Measurements from ENCODE around the gene PLCB4. TPM values are rescaled to one million over a fixed set of nuclear protein-coding genes. Genes with fewer than 3 reads are reported as not detected.
A peak's percentile ranks its signal among the peaks of the same experiment; 100 is the strongest.

The PLCB4 gene
- total RNA-seq, 1 donor from 2014 or later: 12.0 TPM

- Histone ChIP-seq H3K4me1 (no peaks in the 10 kb centered on the region), H3K4me3 (no peak overlapping the region), H3K27me3 (no peaks in the 10 kb centered on the region), H3K36me3 (no peaks in the 10 kb centered on the region), H3K27ac (no peak overlapping the region), H3K9me3 (no peaks in the 10 kb centered on the region)
- no peak for DNase-seq (ENCODE audit: extremely low spot score in 2 of 2)
- intact Hi-C loops (cut with DNase I): no loop called here
- no peak for TF ChIP-seq POLR2A (IDR thresholded peaks at IDR 0.05)
- TF ChIP-seq CTCF (IDR thresholded peaks at IDR 0.05): no peak
- TF ChIP-seq POLR2AphosphoS5 (IDR thresholded peaks at IDR 0.05; ENCODE audit: insufficient read depth in 1 of 2, low read depth in 1 of 2): no peak
Observed at GRCh38 chr20:9082741-9083140, 13.9 kb downstream of the PLCB4 start.

- Histone ChIP-seq H3K9me3 (no peaks in the 10 kb centered on the region), H3K4me1 (peaks cover 11% of the 10 kb centered on the region), H3K27me3 (no peaks in the 10 kb centered on the region), H3K36me3 (no peaks in the 10 kb centered on the region), H3K4me3 (no peak overlapping the region), H3K27ac (no peak overlapping the region)
- no peak for DNase-seq (ENCODE audit: extremely low spot score in 2 of 2)
- intact Hi-C loops (cut with DNase I): no loop called here
- TF ChIP-seq CTCF (IDR thresholded peaks at IDR 0.05) (no peak), POLR2A (IDR thresholded peaks at IDR 0.05) (no peak), POLR2AphosphoS5 (IDR thresholded peaks at IDR 0.05; ENCODE audit: insufficient read depth in 1 of 2, low read depth in 1 of 2) (no peak)
Observed at GRCh38 chr20:9087531-9088217, 18.8 kb downstream of the PLCB4 start.

GRCh38 chr20:9088556-9088955 is 19.7 kb downstream of the PLCB4 start:
- no peaks in the 10 kb centered on the region for H3K27me3 ChIP-seq
- TF ChIP-seq POLR2A (IDR thresholded peaks at IDR 0.05) (no peak), POLR2AphosphoS5 (IDR thresholded peaks at IDR 0.05; ENCODE audit: insufficient read depth in 1 of 2, low read depth in 1 of 2) (peak in 1 of 2 donors; percentile 13)
- no peak for DNase-seq (ENCODE audit: extremely low spot score in 2 of 2)
- peaks cover 16% of the 10 kb centered on the region for H3K4me1 ChIP-seq
- H3K9me3 ChIP-seq: no peaks in the 10 kb centered on the region
- H3K4me3 ChIP-seq: no peak overlapping the region
- intact Hi-C loops (cut with DNase I): no loop called here
- no peak overlapping the region for H3K27ac ChIP-seq
- H3K36me3 ChIP-seq: no peaks in the 10 kb centered on the region

- H3K9me3 ChIP-seq: no peaks in the 10 kb centered on the region
- H3K4me3 ChIP-seq: no peak overlapping the region
- TF ChIP-seq CTCF (IDR thresholded peaks at IDR 0.05): no peak
- TF ChIP-seq POLR2A (IDR thresholded peaks at IDR 0.05): no peak
- TF ChIP-seq POLR2AphosphoS5 (IDR thresholded peaks at IDR 0.05; ENCODE audit: insufficient read depth in 1 of 2, low read depth in 1 of 2): no peak
- intact Hi-C loops (cut with DNase I): no loop called here
- no peak for DNase-seq (ENCODE audit: extremely low spot score in 2 of 2)
- no peaks in the 10 kb centered on the region for H3K27me3 ChIP-seq
- H3K36me3 ChIP-seq: no peaks in the 10 kb centered on the region
- H3K4me1 ChIP-seq: peaks cover 16% of the 10 kb centered on the region
- no peak overlapping the region for H3K27ac ChIP-seq
Observed at GRCh38 chr20:9092113-9092512, 23.2 kb downstream of the PLCB4 start.

GRCh38 chr20:9092655-9093054 is 23.8 kb downstream of the PLCB4 start:
- intact Hi-C loops (cut with DNase I): no loop called here
- DNase-seq (ENCODE audit: extremely low spot score in 2 of 2): no peak
- H3K27ac ChIP-seq: peak overlapping the region; percentile 9
- TF ChIP-seq POLR2AphosphoS5 (IDR thresholded peaks at IDR 0.05; ENCODE audit: insufficient read depth in 1 of 2, low read depth in 1 of 2): no peak
- no peak for TF ChIP-seq CTCF (IDR thresholded peaks at IDR 0.05)
- no peak for TF ChIP-seq POLR2A (IDR thresholded peaks at IDR 0.05)
- H3K4me1 ChIP-seq: peaks cover 16% of the 10 kb centered on the region
- no peak overlapping the region for H3K4me3 ChIP-seq
- no peaks in the 10 kb centered on the region for H3K36me3 ChIP-seq
- no peaks in the 10 kb centered on the region for H3K9me3 ChIP-seq
- H3K27me3 ChIP-seq: no peaks in the 10 kb centered on the region

All from vagina (tissue), 2 donors.